ENCODE data around the gene SH3TC1. TPM values are rescaled to one million over a fixed set of nuclear protein-coding genes. Genes with fewer than 3 reads are reported as not detected.

SH3TC1 gene
- total and polyA plus RNA-seq, 2 of the 13 experiments (the other 11 are each of a cell fraction or from before 2014, with no cell fraction given): 14.9 to 21.8 TPM

GRCh38 chr4:8163026-8163425 lies 36.1 kb upstream of the SH3TC1 start (continued):
- TF ChIP-seq ZNF512 (CRISPR knock-in tag; IDR thresholded peaks at IDR 0.05): no peak
- no peak for TF ChIP-seq REXO4 (CRISPR knock-in tag; IDR thresholded peaks at IDR 0.05; ENCODE audit: borderline replicate concordance)
- no peak for TF ChIP-seq ZBTB3 (CRISPR knock-in tag; IDR thresholded peaks at IDR 0.05; ENCODE audit: borderline replicate concordance, low read depth)
- no peak for TF ChIP-seq IRF2 (CRISPR knock-in tag; IDR thresholded peaks at IDR 0.05)
- no peak for TF ChIP-seq ESRRA (CRISPR knock-in tag; IDR thresholded peaks at IDR 0.05; ENCODE audit: low read depth)
- TF ChIP-seq HNF4A (CRISPR knock-in tag; IDR thresholded peaks at IDR 0.05): no peak

GRCh38 chr4:8163436-8164193 lies 35.5 kb upstream of the SH3TC1 start:
- Histone ChIP-seq H3K79me2 (ENCODE audit: insufficient read depth, low read length) (no peaks in the 10 kb centered on the region), H3K27me3 (ENCODE audit: control insufficient read depth in 1 of 2, insufficient read depth in 2 of 2, low read length in 2 of 2) (peaks cover 10 to 50% of the 10 kb centered on the region in 2 experiments), H2AFZ (ENCODE audit: low read length) (no peak overlapping the region), H3K9me3 (ENCODE audit: low read length) (peaks cover 5% of the 10 kb centered on the region; the same call in 1 of the 2 replicates), H3K4me1 (ENCODE audit: insufficient read depth, low read length) (peaks cover 7% of the 10 kb centered on the region; the same call in 1 of the 2 replicates), H4K20me1 (ENCODE audit: insufficient read depth, low read length) (no peaks in the 10 kb centered on the region), H3K36me3 (replicated peaks in 1 of 2; ENCODE audit: control insufficient read depth in 1 of 2, insufficient read depth in 2 of 2, low read length in 2 of 2) (no peaks in the 10 kb centered on the region), H3K27ac (ENCODE audit: extremely low read length, insufficient read depth, low read length) (no peak overlapping the region), H3K9ac (ENCODE audit: insufficient read depth, low read depth, low read length) (no peak overlapping the region), H3K4me3 (replicated peaks in 1 of 3; ENCODE audit: insufficient read depth in 1 of 3, low read depth in 2 of 3, low read length in 3 of 3) (no peak overlapping the region), H3K4me2 (ENCODE audit: low read depth, low read length) (no peak overlapping the region)
- in situ Hi-C loops (cut with HindIII; ENCODE audit: extremely low pct_ligation_motif_present, low pct_unique_long_range_greater_than_20kb): loop anchor here (10.0 kb wide), 1 partner anchor 241 kb away; no protein-coding TSS in a partner anchor
- BruUV-seq (replicated peaks): no TSS peak
- DNase-seq (ENCODE audit: low spot score): no peak
- WGBS (ENCODE audit: low lambda C conversion rate): 34% methylated on average over 9 of the region's 19 CpGs
- CTCF ChIA-PET (ENCODE audit: low intra/inter-chr PET ratio, low total read pairs): no interaction called here
- intact Hi-C loops (cut with micrococcal nuclease; ENCODE audit: unreplicated experiment): no loop called here
- TF ChIP-seq SNAPC5 (CRISPR knock-in tag; IDR thresholded peaks at IDR 0.05; ENCODE audit: borderline replicate concordance) (no peak), ZNF17 (CRISPR knock-in tag; IDR thresholded peaks at IDR 0.05) (no peak), SIX4 (CRISPR knock-in tag; IDR thresholded peaks at IDR 0.05) (no peak), ZNF235 (CRISPR knock-in tag; IDR thresholded peaks at IDR 0.05; ENCODE audit: borderline replicate concordance) (no peak), ARNTL (CRISPR knock-in tag; IDR thresholded peaks at IDR 0.05) (no peak), ZC3H4 (CRISPR knock-in tag; IDR thresholded peaks at IDR 0.05; ENCODE audit: borderline replicate concordance) (no peak), SMARCC2 (IDR thresholded peaks at IDR 0.05) (no peak), EED (CRISPR knock-in tag; IDR thresholded peaks at IDR 0.05) (no peak), EP300 (IDR thresholded peaks at IDR 0.05; ENCODE audit: low read depth in 2 of 2, low read length in 2 of 2) (no peak), EP300 (CRISPR knock-in tag; IDR thresholded peaks at IDR 0.05; ENCODE audit: borderline replicate concordance) (no peak), ZNF121 (CRISPR knock-in tag; IDR thresholded peaks at IDR 0.05) (no peak)
- ATAC-seq: no peak
- POLR2A ChIA-PET: no interaction called here
- FAIRE-seq: no peak

Measured in HepG2 (cell line).